GM19438 (cell line): ENCODE results near the gene NUP205.

Experiments used
- ATAC-seq: cut with Tn5 transposase; IDR thresholded peaks from one replicate; pipeline ENCODE4 v1.9.1; 2021; ENCODE audit warnings: low read depth; ENCODE audit not compliant: unreplicated experiment

The NUP205 gene

GRCh38 chr7:135697276-135698049, 139.7 kb downstream of the NUP205 start:
- ATAC-seq = no peak
